Body of pancreas (tissue), 4 donors: ENCODE data around the gene FFAR2. TPM values are rescaled to one million over a fixed set of nuclear protein-coding genes. Genes with fewer than 3 reads are reported as not detected.

Experiments
- ATAC-seq: fragments of 150-250 bp; one replicate; pipeline ENCODE4 v1.9.1; 2016
- DNase-seq, 4 donors: peaks; one replicate each; pipeline ENCODE4 v3.0.0-alpha.2; 2019
- H3K27ac ChIP-seq, 4 donors: fragments of 200-600 bp; sonication (generic); 1 replicate in 3 of 4; 2 replicates in 1 of 4; pipeline versions ENCODE4 v1.5.1 to v1.6.1; 2016 to 2019; ENCODE audit warnings: mild to moderate bottlenecking in 1 of 4, mixed read lengths in 1 of 4, moderate library complexity in 1 of 4
- H3K27me3 ChIP-seq, 2 donors: fragments of 200-600 bp; sonication (generic); one replicate each; pipeline ENCODE4 v1.6.0; 2016; ENCODE audit warnings: mild to moderate bottlenecking in 1 of 2
- H3K36me3 ChIP-seq, 2 donors: fragments of 200-600 bp; sonication (generic); replicated peaks in 1 of 2; 2 replicates each; pipeline ENCODE4 v1.5.1; 2016; ENCODE audit warnings: low read depth in 2 of 2; ENCODE audit not compliant: insufficient read depth in 1 of 2
- H3K4me1 ChIP-seq: fragments of 200-600 bp; sonication (generic); one replicate; pipeline ENCODE4 v1.6.0; 2016
- H3K4me3 ChIP-seq, 2 donors: fragments of 200-600 bp; sonication (generic); 1 replicate in 1 of 2; 2 replicates in 1 of 2; pipeline ENCODE4 v1.5.1; 2016 to 2019
- H3K9me3 ChIP-seq, 3 donors: fragments of 200-600 bp; sonication (generic); 1 replicate in 2 of 3; 2 replicates in 1 of 3; pipeline ENCODE4 v1.5.1; 2016
- POLR2A ChIP-seq, 3 donors: fragments of 450-650 bp; IDR thresholded peaks; one replicate each; pipeline ENCODE4 v1.6.1; 2016; ENCODE audit warnings: antibody characterized with exemption in 3 of 3, mild to moderate bottlenecking in 2 of 3
- WGBS, 2 donors: methylation state at CpG; one replicate each; pipeline ENCODE4 v1.1.5; 2017; 5-methylcytosine and 5-hydroxymethylcytosine counted together
- intact Hi-C: fragments of 100-400 bp; cut with DNase I; formaldehyde crosslinking; loops from one replicate; pipeline ENCODE4 v1.15.1; 2023
- total RNA-seq, 2 donors: library from RNA; depleted of rRNA; stranded (reverse); fragments of >200 nt; gene quantifications; one replicate each; pipeline ENCODE4 v1.1.0, GENCODE V29; 2016
- TF ChIP-seq, protein P1 (sequence below), 7 experiments: fragments of 450-650 bp in 4 of 7; fragments of 200-600 bp in 3 of 7; sonication (generic) in 3 of 7; IDR thresholded peaks; one replicate each; pipeline ENCODE4 v1.5.1; 2016 to 2019; ENCODE audit warnings: antibody characterized with exemption in 7 of 7

The FFAR2 gene
- total RNA-seq, 2 donors from 2014 or later: not detected

GRCh38 chr19:35484252-35485036, 36.4 kb downstream of the FFAR2 start:
- Histone ChIP-seq H3K4me3 (no peak overlapping the region), H3K9me3 (no peaks in the 10 kb centered on the region), H3K4me1 (peaks cover 17% of the 10 kb centered on the region), H3K27ac (no peak overlapping the region), H3K27me3 (no peaks in the 10 kb centered on the region), H3K36me3 (no peaks in the 10 kb centered on the region)
- no peak for TF ChIP-seq POLR2A (IDR thresholded peaks at IDR 0.05)
- TF ChIP-seq, protein P1, sequence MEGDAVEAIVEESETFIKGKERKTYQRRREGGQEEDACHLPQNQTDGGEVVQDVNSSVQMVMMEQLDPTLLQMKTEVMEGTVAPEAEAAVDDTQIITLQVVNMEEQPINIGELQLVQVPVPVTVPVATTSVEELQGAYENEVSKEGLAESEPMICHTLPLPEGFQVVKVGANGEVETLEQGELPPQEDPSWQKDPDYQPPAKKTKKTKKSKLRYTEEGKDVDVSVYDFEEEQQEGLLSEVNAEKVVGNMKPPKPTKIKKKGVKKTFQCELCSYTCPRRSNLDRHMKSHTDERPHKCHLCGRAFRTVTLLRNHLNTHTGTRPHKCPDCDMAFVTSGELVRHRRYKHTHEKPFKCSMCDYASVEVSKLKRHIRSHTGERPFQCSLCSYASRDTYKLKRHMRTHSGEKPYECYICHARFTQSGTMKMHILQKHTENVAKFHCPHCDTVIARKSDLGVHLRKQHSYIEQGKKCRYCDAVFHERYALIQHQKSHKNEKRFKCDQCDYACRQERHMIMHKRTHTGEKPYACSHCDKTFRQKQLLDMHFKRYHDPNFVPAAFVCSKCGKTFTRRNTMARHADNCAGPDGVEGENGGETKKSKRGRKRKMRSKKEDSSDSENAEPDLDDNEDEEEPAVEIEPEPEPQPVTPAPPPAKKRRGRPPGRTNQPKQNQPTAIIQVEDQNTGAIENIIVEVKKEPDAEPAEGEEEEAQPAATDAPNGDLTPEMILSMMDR (IDR thresholded peaks at IDR 0.05): no peak
- WGBS, 2 donors: 72 to 88% methylated on average over 7 of the region's 7 CpGs
- ATAC-seq (no peak), DNase-seq (no peak)
- intact Hi-C loops: no loop called here

DNA sequence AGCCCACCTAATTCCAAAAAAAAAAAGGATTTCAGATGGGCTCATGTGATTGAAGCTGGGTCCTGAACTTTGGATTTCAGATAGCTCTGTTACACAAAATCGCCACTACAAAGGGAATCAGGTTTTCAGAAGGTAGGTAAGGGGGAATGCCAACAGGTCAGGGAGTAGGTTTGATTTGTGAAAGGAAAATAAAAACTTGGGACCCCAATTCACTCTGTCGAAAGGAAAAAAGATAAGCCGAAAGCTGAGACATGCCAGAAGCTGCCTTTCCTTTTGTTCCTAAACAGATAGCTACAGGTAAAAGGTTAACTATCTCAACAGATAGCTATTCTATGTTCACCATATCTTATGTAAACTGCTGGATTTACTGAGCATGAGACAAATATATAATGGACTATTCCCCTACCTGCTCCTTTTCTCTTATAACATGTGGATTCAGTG, 38.2 kb downstream of the FFAR2 start:
- Histone ChIP-seq H3K9me3 (no peaks in the 10 kb centered on the region), H3K4me3 (no peak overlapping the region), H3K4me1 (peaks cover 17% of the 10 kb centered on the region), H3K27me3 (no peaks in the 10 kb centered on the region), H3K36me3 (no peaks in the 10 kb centered on the region), H3K27ac (peak overlapping the region in 2 of 4 donors; percentile 61 to 85)
- no peak for DNase-seq
- 27 to 29% methylated on average over 3 of the region's 3 CpGs for WGBS, 2 donors
- intact Hi-C loops: no loop called here
- TF ChIP-seq POLR2A (IDR thresholded peaks at IDR 0.05): no peak
- TF ChIP-seq, protein P1 (IDR thresholded peaks at IDR 0.05): no peak
- no peak for ATAC-seq

DNA sequence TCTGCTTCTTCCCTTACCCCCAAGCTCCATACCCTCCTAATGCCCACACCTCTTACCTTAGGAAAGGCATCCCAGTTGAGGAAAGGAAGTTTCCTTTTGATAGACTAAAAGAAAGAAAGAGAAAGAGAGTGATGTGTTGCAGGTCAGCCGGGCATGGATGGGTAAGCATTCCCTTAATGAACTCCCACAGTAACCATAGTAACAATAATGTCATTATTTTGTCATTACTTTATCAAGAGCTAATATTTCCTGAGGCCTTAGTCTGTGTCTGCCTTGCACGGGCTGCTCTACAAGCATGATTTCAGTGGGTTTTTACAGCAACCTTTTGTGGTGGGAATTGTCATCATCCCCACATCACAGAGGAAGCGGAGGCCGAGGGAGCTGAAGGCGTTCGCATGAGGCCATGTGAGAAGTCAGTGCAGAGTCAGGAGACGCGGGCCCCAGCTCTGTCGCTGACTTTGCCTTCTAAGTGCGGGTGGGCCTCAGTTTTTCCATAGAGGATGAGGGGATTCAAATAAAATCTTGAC, 39.7 kb downstream of the FFAR2 start:
- peaks cover 17% of the 10 kb centered on the region for H3K4me1 ChIP-seq
- H3K4me3 ChIP-seq: no peak overlapping the region
- no peak for TF ChIP-seq POLR2A (IDR thresholded peaks at IDR 0.05)
- TF ChIP-seq, protein P1 (IDR thresholded peaks at IDR 0.05): no peak
- H3K27ac ChIP-seq: no peak overlapping the region
- no peak for ATAC-seq
- no peaks in the 10 kb centered on the region for H3K36me3 ChIP-seq
- no peak for DNase-seq
- 91 to 92% methylated on average over 9 to 10 of the region's 10 CpGs for WGBS, 2 donors
- intact Hi-C loops: no loop called here
- no peaks in the 10 kb centered on the region for H3K9me3 ChIP-seq
- no peaks in the 10 kb centered on the region for H3K27me3 ChIP-seq

GRCh38 chr19:35488677-35489076, 40.6 kb downstream of the FFAR2 start:
- Histone ChIP-seq H3K4me3 (no peak overlapping the region), H3K4me1 (peaks cover 17% of the 10 kb centered on the region), H3K27ac (no peak overlapping the region), H3K27me3 (no peaks in the 10 kb centered on the region), H3K36me3 (no peaks in the 10 kb centered on the region), H3K9me3 (no peaks in the 10 kb centered on the region)
- DNase-seq: no peak
- no peak for ATAC-seq
- intact Hi-C loops: no loop called here
- TF ChIP-seq POLR2A (IDR thresholded peaks at IDR 0.05): no peak
- TF ChIP-seq, protein P1 (IDR thresholded peaks at IDR 0.05): no peak
- 90 to 94% methylated on average over 16 of the region's 16 CpGs for WGBS, 2 donors
